ENCODE measurements around the gene P2RX6. TPM values are rescaled to one million over a fixed set of nuclear protein-coding genes. Genes with fewer than 3 reads are reported as not detected.

The P2RX6 gene
- total and polyA plus RNA-seq, 2 donors (not counting 3 experiments of a cell fraction or from before 2014, with no cell fraction given): 0.06 TPM; not detected in 1

- FAIRE-seq (no peak), DNase-seq (ENCODE audit: low read depth, low spot score) (no peak)
- Histone ChIP-seq H3K36me3 (ENCODE audit: control insufficient read depth in 2 of 2, extremely low read depth in 1 of 2, insufficient read depth in 2 of 2, low read length in 2 of 2) (peaks cover 5 to 19% of the 10 kb centered on the region in 2 experiments), H3K27me3 (ENCODE audit: control insufficient read depth in 2 of 2, insufficient read depth in 2 of 2, low read length in 2 of 2) (no peaks in the 10 kb centered on the region), H3K79me2 (ENCODE audit: control insufficient read depth, insufficient read depth, low read length) (peaks cover 20% of the 10 kb centered on the region), H3K4me2 (ENCODE audit: insufficient read depth, low read length) (no peak overlapping the region), H4K20me1 (replicated peaks; ENCODE audit: control insufficient read depth, extremely low read depth, insufficient read depth, low read length) (no peaks in the 10 kb centered on the region), H3K4me3 (replicated peaks in 1 of 3; ENCODE audit: insufficient read depth in 1 of 3, low read depth in 1 of 3, low read length in 3 of 3) (no peak overlapping the region), H3K9me3 (replicated peaks; ENCODE audit: control insufficient read depth, insufficient read depth, low read length) (no peaks in the 10 kb centered on the region), H3K4me1 (ENCODE audit: control insufficient read depth, extremely low read depth, insufficient read depth, low read length) (peaks cover 22% of the 10 kb centered on the region), H3K27ac (ENCODE audit: insufficient read depth, low read depth, low read length) (no peak overlapping the region), H2AFZ (ENCODE audit: low read depth, low read length) (no peak overlapping the region), H3K9me1 (replicated peaks; ENCODE audit: control insufficient read depth, extremely low read depth, insufficient read depth, low read length) (no peaks in the 10 kb centered on the region), H3K9ac (replicated peaks; ENCODE audit: extremely low read depth, insufficient read depth, low read length) (no peak overlapping the region)
- BruUV-seq (replicated peaks): no TSS peak
- TF ChIP-seq POLR2A (IDR thresholded peaks at IDR 0.05; ENCODE audit: low read depth, low read length): no peak
- TF ChIP-seq FOS (IDR thresholded peaks at IDR 0.05; ENCODE audit: borderline replicate concordance, insufficient read depth, low read length): no peak
- TF ChIP-seq GATA2 (IDR thresholded peaks at IDR 0.05; ENCODE audit: insufficient read depth, insufficient read length, low read depth, low read length): no peak
- no peak for TF ChIP-seq POLR2AphosphoS5 (IDR thresholded peaks at IDR 0.05; ENCODE audit: insufficient read depth, low read depth, low read length)
- no peak for TF ChIP-seq CTCF (IDR thresholded peaks at IDR 0.05; ENCODE audit: extremely low read depth in 1 of 2, insufficient read depth in 1 of 2, low read depth in 1 of 2, low read length in 2 of 2)
- ChIA-PET POLR2A (interaction anchor here (1.5 kb wide), 1 partner anchor 17 kb away, joined by 6 read pairs; the partner anchor contains the start of gene LZTR1), CTCF (interaction anchor here (1.4 kb wide), 1 partner anchor 17 kb away, joined by 3 read pairs; the partner anchor contains the start of gene LZTR1)
- intact Hi-C loops (cut with micrococcal nuclease): no loop called here
- dilution Hi-C loops (cut with MboI; ENCODE audit: extremely low pct_ligation_motif_present, low sequenced_read_pairs): no loop called here
Measured at GRCh38 chr22:20998411-20999336, 16.3 kb upstream of the P2RX6 start.

Data from endothelial cell of umbilical vein (primary cell).